H1 (cell line): ENCODE results near the gene ZFAND3. TPM values are rescaled to one million over a fixed set of nuclear protein-coding genes. Genes with fewer than 3 reads are reported as not detected.

ENCODE experiments used
- CTCF ChIA-PET: fragments of 300-600 bp; sonication (Branson Sonifier 250); formaldehyde crosslinking; loops from one replicate; lab custom pipeline; 2021; ENCODE audit not compliant: partially characterized antibody; lab: Charles Lee
- POLR2A ChIA-PET: fragments of 300-600 bp; sonication (Branson Sonifier 250); formaldehyde crosslinking; loops from one replicate; lab custom pipeline; 2021; ENCODE audit warnings: inconsistent platforms; ENCODE audit not compliant: partially characterized antibody; lab: Charles Lee
- DNase-seq, 2 experiments: peaks; one replicate each; pipeline versions ENCODE4 v3.0.0 to v3.0.0-alpha.2; 2010 to 2022; ENCODE audit warnings: low spot score in 2 of 2, low read depth in 1 of 2, mixed read lengths in 1 of 2
- FAIRE-seq: peaks from 2 replicates; lab custom pipeline; 2011; peaks lifted over from hg19 to GRCh38; lab: Jason Lieb, UNC
- H2AFZ ChIP-seq: 2 replicates; pipeline ENCODE4 v1.8.1; 2012; ENCODE audit warnings: low read length, inconsistent platforms
- H2AK5ac ChIP-seq: 2 replicates; pipeline ENCODE4 v1.6.1; 2013; ENCODE audit warnings: low read depth, low read length
- H2BK120ac ChIP-seq: replicated peaks from 2 replicates; pipeline ENCODE3; 2013; ENCODE audit warnings: low read depth, low read length, inconsistent platforms
- H2BK12ac ChIP-seq: 2 replicates; pipeline ENCODE4 v1.6.1; 2013; ENCODE audit warnings: low read depth, low read length
- H2BK15ac ChIP-seq: 2 replicates; pipeline ENCODE4 v1.6.1; 2013; ENCODE audit warnings: low read length
- H2BK20ac ChIP-seq: 2 replicates; pipeline ENCODE4 v1.6.1; 2013; ENCODE audit warnings: low read length
- H2BK5ac ChIP-seq: 2 replicates; pipeline ENCODE4 v1.6.1; 2013; ENCODE audit warnings: low read depth, low read length
- H3K14ac ChIP-seq: 2 replicates; pipeline ENCODE4 v1.6.1; 2013; ENCODE audit warnings: inconsistent platforms; ENCODE audit not compliant: insufficient read length
- H3K18ac ChIP-seq: 2 replicates; pipeline ENCODE4 v1.6.1; 2013; ENCODE audit warnings: low read length; ENCODE audit errors: extremely low read depth
- H3K23ac ChIP-seq: 2 replicates; pipeline ENCODE4 v1.6.1; 2013; ENCODE audit warnings: inconsistent platforms; ENCODE audit not compliant: insufficient read length
- H3K23me2 ChIP-seq: 2 replicates; pipeline ENCODE4 v1.6.1; 2013; ENCODE audit warnings: low read depth, low read length
- H3K27ac ChIP-seq: 2 replicates; pipeline ENCODE4 v1.6.1; 2011; ENCODE audit warnings: low read depth, low read length, inconsistent platforms
- H3K27me3 ChIP-seq, 4 experiments: replicated peaks in 1 of 4; 1 replicate in 1 of 4; 2 replicates in 3 of 4; pipeline versions ENCODE4 v1.6.1 to v1.8.1; 2011 to 2013; ENCODE audit warnings: low read length in 3 of 4, mild to moderate bottlenecking in 3 of 4, inconsistent platforms in 2 of 4, mixed read lengths in 2 of 4, moderate library complexity in 1 of 4; ENCODE audit not compliant: control insufficient read depth in 3 of 4, insufficient read depth in 3 of 4; ENCODE audit errors: extremely low read depth in 1 of 4
- H3K36me3 ChIP-seq, 4 experiments: 2 replicates each; pipeline versions ENCODE4 v1.6.1 to v1.8.1; 2011 to 2013; ENCODE audit warnings: mild to moderate bottlenecking in 4 of 4, low read length in 3 of 4, moderate library complexity in 2 of 4, control low read depth in 1 of 4, inconsistent platforms in 1 of 4; ENCODE audit not compliant: insufficient read depth in 4 of 4, control insufficient read depth in 2 of 4
- H3K4ac ChIP-seq: replicated peaks from 2 replicates; pipeline ENCODE3; 2013; ENCODE audit warnings: low read length, low read depth, mixed read lengths, inconsistent platforms; ENCODE audit not compliant: insufficient read length
- H3K4me1 ChIP-seq, 4 experiments: replicated peaks in 1 of 4; 1 replicate in 1 of 4; 2 replicates in 3 of 4; pipeline versions ENCODE4 v1.6.1 to v1.8.1; 2011 to 2013; ENCODE audit warnings: low read length in 3 of 4, inconsistent platforms in 2 of 4, mixed read lengths in 1 of 4; ENCODE audit not compliant: insufficient read depth in 4 of 4, control insufficient read depth in 3 of 4
- H3K4me2 ChIP-seq, 2 experiments: 2 replicates each; pipeline versions ENCODE4 v1.6.1 to v1.8.1; 2011 to 2013; ENCODE audit warnings: low read depth in 2 of 2, low read length in 2 of 2, control low read depth in 1 of 2, inconsistent platforms in 1 of 2, mild to moderate bottlenecking in 1 of 2; ENCODE audit not compliant: insufficient read depth in 1 of 2
- H3K4me3 ChIP-seq, 4 experiments: fragments of 200-600, 300-600 bp in 1 of 4; sonication (generic), shearing (Covaris generic), sonication (Bioruptor Twin) in 1 of 4; 2 replicates each; pipeline versions ENCODE4 v1.5.1 to v1.8.1; 2011 to 2016; ENCODE audit warnings: low read length in 4 of 4, low read depth in 3 of 4, control low read depth in 2 of 4, inconsistent platforms in 2 of 4, mild to moderate bottlenecking in 2 of 4, mixed read lengths in 1 of 4, moderate library complexity in 1 of 4; ENCODE audit not compliant: insufficient read depth in 2 of 4; ENCODE audit errors: extremely low read depth in 1 of 4
- H3K56ac ChIP-seq: replicated peaks from 2 replicates; pipeline ENCODE3; 2013; ENCODE audit warnings: low read depth, mild to moderate bottlenecking, mixed read lengths, low read length, inconsistent platforms; ENCODE audit not compliant: insufficient read length
- H3K79me1 ChIP-seq: 2 replicates; pipeline ENCODE4 v1.6.1; 2013; ENCODE audit warnings: low read depth, low read length, control low read depth
- H3K79me2 ChIP-seq, 2 experiments: 2 replicates each; pipeline versions ENCODE4 v1.6.1 to v1.8.1; 2012 to 2013; ENCODE audit warnings: low read length in 2 of 2, mild to moderate bottlenecking in 2 of 2, inconsistent platforms in 1 of 2; ENCODE audit not compliant: insufficient read depth in 2 of 2, control insufficient read depth in 1 of 2
- H3K9ac ChIP-seq, 4 experiments: replicated peaks in 1 of 4; 1 replicate in 1 of 4; 2 replicates in 3 of 4; pipeline versions ENCODE4 v1.6.1 to v1.8.1; 2011 to 2013; ENCODE audit warnings: low read depth in 3 of 4, low read length in 3 of 4, control low read depth in 2 of 4, mild to moderate bottlenecking in 2 of 4, moderate library complexity in 2 of 4, inconsistent platforms in 1 of 4; ENCODE audit errors: extremely low read depth in 1 of 4
- H3K9me3 ChIP-seq, 2 experiments: 2 replicates each; pipeline versions ENCODE4 v1.6.1 to v1.8.1; 2012 to 2013; ENCODE audit warnings: mild to moderate bottlenecking in 2 of 2, moderate library complexity in 2 of 2, control low read depth in 1 of 2, inconsistent platforms in 1 of 2, low read depth in 1 of 2, low read length in 1 of 2, mixed read lengths in 1 of 2; ENCODE audit not compliant: insufficient read depth in 2 of 2
- H4K20me1 ChIP-seq, 2 experiments: replicated peaks in 1 of 2; 2 replicates each; pipeline versions ENCODE3 to v1.8.1; 2011 to 2013; ENCODE audit warnings: inconsistent platforms in 2 of 2, low read length in 2 of 2, mild to moderate bottlenecking in 1 of 2; ENCODE audit not compliant: insufficient read depth in 2 of 2, control insufficient read depth in 1 of 2
- H4K5ac ChIP-seq: 2 replicates; pipeline ENCODE4 v1.6.1; 2013; ENCODE audit warnings: low read length, low read depth, mixed read lengths, inconsistent platforms; ENCODE audit not compliant: insufficient read length
- H4K8ac ChIP-seq: 2 replicates; pipeline ENCODE4 v1.8.0; 2013; ENCODE audit warnings: mild to moderate bottlenecking, moderate library complexity, low read length, inconsistent platforms; ENCODE audit not compliant: insufficient read depth; ENCODE audit errors: extremely low read depth
- H4K91ac ChIP-seq: replicated peaks from 2 replicates; pipeline ENCODE3; 2013; ENCODE audit warnings: low read length, mixed read lengths, inconsistent platforms; ENCODE audit not compliant: insufficient read length
- ASH2L ChIP-seq: fragments of 200-600, 300-600 bp; sonication (generic); IDR thresholded peaks from one replicate; pipeline ENCODE4 v1.7.1; 2017; ENCODE audit warnings: low read length
- BACH1 ChIP-seq: IDR thresholded peaks from 2 replicates; pipeline ENCODE4 v1.6.1; 2012; ENCODE audit warnings: low read length, improper control_type of control experiment
- CHD1 ChIP-seq: IDR thresholded peaks from 2 replicates; pipeline ENCODE4 v1.6.1; 2012; ENCODE audit warnings: low read depth, low read length, improper control_type of control experiment
- RFX5 ChIP-seq: IDR thresholded peaks from 2 replicates; pipeline ENCODE4 v1.6.1; 2011; ENCODE audit warnings: low read depth, low read length, improper control_type of control experiment, borderline replicate concordance
- RXRA ChIP-seq: IDR thresholded peaks from 2 replicates; pipeline ENCODE4 v1.6.1; 2011; ENCODE audit warnings: low read depth, mild to moderate bottlenecking, low read length, moderate library complexity; ENCODE audit not compliant: insufficient read depth
- SP2 ChIP-seq: IDR thresholded peaks from 2 replicates; pipeline ENCODE4 v1.6.1; 2012; ENCODE audit warnings: mild to moderate bottlenecking, low read length, inconsistent platforms
- WGBS, 2 experiments: shearing (Covaris generic) in 1 of 2; methylation state at CpG; one replicate each; pipeline versions ENCODE4 v1.1.6 to v1.1.7; 2013 to 2015; ENCODE audit warnings: low lambda C conversion rate in 2 of 2, mixed read lengths in 2 of 2, inconsistent platforms in 1 of 2, low coverage in 1 of 2, missing lambda C conversion rate in 1 of 2; ENCODE audit not compliant: insufficient replicate concordance in 2 of 2, insufficient coverage in 1 of 2, insufficient read length in 1 of 2; ENCODE audit errors: extremely low coverage in 1 of 2, missing lambda C conversion rate in 1 of 2; 5-methylcytosine and 5-hydroxymethylcytosine counted together
- polyA plus RNA-seq, 7 experiments: library from polyadenylated mRNA; depleted of rRNA in 3 of 7; stranded (reverse) in 5 of 7; unstranded in 2 of 7; fragments of >200 nt in 5 of 7; fragments of 200-250 nt in 2 of 7; gene quantifications; 1 replicate in 5 of 7; 2 replicates in 1 of 7; 4 replicates in 1 of 7; pipeline versions ENCODE4 v1.2.1 to v1.2.3, GENCODE V29; 2011 to 2013; ENCODE audit warnings: missing spikeins in 2 of 7, mixed read lengths in 2 of 7
- total RNA-seq: library from RNA; stranded (reverse); fragmentation: NEBNext Ultra II Directional; extraction: Animal tissue kit (Norgen Biotek cat#: 25700); gene quantifications from 2 replicates; pipeline ENCODE4 v1.2.1, GENCODE V29; 2021

ZFAND3 gene
- total and polyA plus RNA-seq, 2 of the 8 experiments (the other 6 are each of a cell fraction or from before 2014, with no cell fraction given), result 13.0 to 51.3 TPM

DNA sequence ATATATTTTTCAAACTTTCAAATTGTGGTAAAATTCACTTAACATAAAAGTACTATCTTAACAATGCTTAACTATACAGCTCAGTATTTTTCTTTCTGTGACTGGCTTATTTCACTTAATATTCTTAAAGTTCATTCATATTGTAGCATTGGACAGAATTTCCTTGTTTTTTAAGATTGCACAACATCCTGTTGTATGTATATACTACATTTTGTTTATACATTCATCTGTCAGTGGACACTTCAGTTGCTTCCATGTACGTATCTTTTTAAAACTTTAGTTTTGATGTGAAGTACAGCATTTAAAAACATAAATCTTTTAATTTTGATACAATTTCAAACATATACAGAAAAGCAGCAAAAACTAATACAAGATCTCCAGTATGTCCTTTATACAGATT lies 220.7 kb downstream of the ZFAND3 start:
- peaks cover 0 to 2% of the 10 kb centered on the region in 2 experiments for H4K20me1 ChIP-seq
- FAIRE-seq, result no peak
- DNase-seq, result no peak
- no peak overlapping the region for H3K4ac ChIP-seq
- no peak overlapping the region for H2AK5ac ChIP-seq
- no peak overlapping the region for H3K27ac ChIP-seq
- no peak overlapping the region for H4K5ac ChIP-seq
- no peaks in the 10 kb centered on the region for H3K79me1 ChIP-seq
- H3K79me2 ChIP-seq, result peaks cover 0 to 17% of the 10 kb centered on the region in 2 experiments; a peak in 2 of 4 replicates
- H3K36me3 ChIP-seq, result no peaks in the 10 kb centered on the region
- H3K9ac ChIP-seq, result no peak overlapping the region
- no peak overlapping the region for H2BK20ac ChIP-seq
- H3K27me3 ChIP-seq, result no peaks in the 10 kb centered on the region
- 33% methylated on average over 1 of the region's 1 CpG; no CpG with 5 or more reads in 1 of the 2 experiments for WGBS, 2 experiments
- 0 out of 4 replicates have a peak, but pooled peaks cover 0 to 2% of the 10 kb centered on the region in 2 experiments for H3K9me3 ChIP-seq
- H4K91ac ChIP-seq, result no peak overlapping the region
- H3K4me3 ChIP-seq, result no peak overlapping the region
- no peak overlapping the region for H3K14ac ChIP-seq
- no peaks in the 10 kb centered on the region; the same call in 1 of the 2 replicates for H3K23me2 ChIP-seq
- no peak overlapping the region for H3K56ac ChIP-seq
- no peak overlapping the region for H2AFZ ChIP-seq
- ChIA-PET CTCF (interaction anchor here (0.9 kb wide), 1 partner anchor 152 kb away, joined by 3 read pairs; no protein-coding TSS in a partner anchor), POLR2A (no interaction called here)
- H2BK12ac ChIP-seq, result no peak overlapping the region
- H2BK120ac ChIP-seq, result no peak overlapping the region
- H3K4me1 ChIP-seq, result no peaks in the 10 kb centered on the region; a peak in 1 of 7 replicates
- H3K18ac ChIP-seq, result no peak overlapping the region
- no peak overlapping the region for H2BK5ac ChIP-seq
- H4K8ac ChIP-seq, result no peak overlapping the region
- no peak overlapping the region for H2BK15ac ChIP-seq
- H3K23ac ChIP-seq, result no peak overlapping the region
- H3K4me2 ChIP-seq, result no peak overlapping the region
- TF ChIP-seq BACH1, result no peak
- no peak for TF ChIP-seq SP2
- TF ChIP-seq ASH2L, result no peak
- no peak for TF ChIP-seq CHD1
- TF ChIP-seq RFX5, result no peak
- TF ChIP-seq RXRA, result no peak
